Measurements from ENCODE around the gene ANO8. TPM values are rescaled to one million over a fixed set of nuclear protein-coding genes. Genes with fewer than 3 reads are reported as not detected.

The ANO8 gene
- total RNA-seq, 1 donor from 2014 or later, result 19.0 TPM

DNA sequence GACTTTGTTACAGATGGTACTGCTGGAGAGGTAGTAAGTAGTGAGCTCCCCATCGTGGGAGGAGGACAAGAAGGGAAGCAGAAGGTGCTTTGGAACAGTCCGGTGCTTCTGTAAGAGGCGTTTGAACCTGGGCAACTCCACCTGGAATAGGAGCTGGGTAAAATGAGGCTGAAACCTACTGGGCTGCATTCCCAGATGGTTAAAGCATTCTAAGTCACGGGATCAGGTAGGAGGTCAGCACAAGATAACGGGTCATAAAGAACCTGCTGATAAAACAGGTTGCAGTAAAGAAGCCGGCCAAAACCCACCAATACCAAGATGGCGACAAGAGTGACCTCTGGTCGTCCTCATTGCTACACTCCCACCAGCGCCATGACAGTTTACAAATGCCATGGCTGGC, 47.9 kb downstream of the ANO8 start:
- Mint-ChIP-seq H3K4me3 (ENCODE audit: unreplicated experiment) (no peak overlapping the region), H3K36me3 (ENCODE audit: low read depth, unreplicated experiment) (no peaks in the 10 kb centered on the region), H3K27me3 (ENCODE audit: unreplicated experiment) (peaks cover 5% of the 10 kb centered on the region), H3K4me1 (ENCODE audit: unreplicated experiment) (peaks cover 3% of the 10 kb centered on the region), H3K27ac (ENCODE audit: unreplicated experiment) (no peak overlapping the region), H3K9me3 (ENCODE audit: unreplicated experiment) (no peaks in the 10 kb centered on the region)
- TF ChIP-seq, protein P1, sequence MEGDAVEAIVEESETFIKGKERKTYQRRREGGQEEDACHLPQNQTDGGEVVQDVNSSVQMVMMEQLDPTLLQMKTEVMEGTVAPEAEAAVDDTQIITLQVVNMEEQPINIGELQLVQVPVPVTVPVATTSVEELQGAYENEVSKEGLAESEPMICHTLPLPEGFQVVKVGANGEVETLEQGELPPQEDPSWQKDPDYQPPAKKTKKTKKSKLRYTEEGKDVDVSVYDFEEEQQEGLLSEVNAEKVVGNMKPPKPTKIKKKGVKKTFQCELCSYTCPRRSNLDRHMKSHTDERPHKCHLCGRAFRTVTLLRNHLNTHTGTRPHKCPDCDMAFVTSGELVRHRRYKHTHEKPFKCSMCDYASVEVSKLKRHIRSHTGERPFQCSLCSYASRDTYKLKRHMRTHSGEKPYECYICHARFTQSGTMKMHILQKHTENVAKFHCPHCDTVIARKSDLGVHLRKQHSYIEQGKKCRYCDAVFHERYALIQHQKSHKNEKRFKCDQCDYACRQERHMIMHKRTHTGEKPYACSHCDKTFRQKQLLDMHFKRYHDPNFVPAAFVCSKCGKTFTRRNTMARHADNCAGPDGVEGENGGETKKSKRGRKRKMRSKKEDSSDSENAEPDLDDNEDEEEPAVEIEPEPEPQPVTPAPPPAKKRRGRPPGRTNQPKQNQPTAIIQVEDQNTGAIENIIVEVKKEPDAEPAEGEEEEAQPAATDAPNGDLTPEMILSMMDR (IDR thresholded peaks at IDR 0.05; ENCODE audit: unreplicated experiment), result no peak
- DNase-seq (ENCODE audit: low spot score), result no peak

DNA sequence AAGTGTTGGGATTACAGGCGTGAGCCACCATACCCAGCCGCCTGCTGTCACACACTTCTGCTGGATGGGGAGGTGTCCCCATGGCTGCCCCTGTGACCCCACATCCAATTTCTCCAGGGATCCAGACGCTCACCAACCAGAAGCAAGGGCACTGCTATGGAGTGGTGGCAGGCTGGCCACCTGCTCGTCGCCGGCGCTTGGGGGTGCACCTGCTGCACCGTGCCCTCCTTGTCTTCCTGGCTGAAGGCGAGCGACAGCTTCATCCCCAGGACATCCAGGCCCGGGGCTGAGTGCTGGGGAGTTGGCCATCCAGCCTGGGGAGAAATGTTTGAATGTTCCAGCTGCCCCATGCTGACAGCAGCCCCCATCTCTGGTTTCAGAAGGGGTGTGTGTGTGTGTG, 48.4 kb downstream of the ANO8 start:
- TF ChIP-seq, protein P1 (IDR thresholded peaks at IDR 0.05; ENCODE audit: unreplicated experiment), result no peak
- no peaks in the 10 kb centered on the region for H3K9me3 Mint-ChIP-seq (ENCODE audit: unreplicated experiment)
- H3K4me3 Mint-ChIP-seq (ENCODE audit: unreplicated experiment), result no peak overlapping the region
- DNase-seq (ENCODE audit: low spot score), result no peak
- H3K27ac Mint-ChIP-seq (ENCODE audit: unreplicated experiment), result no peak overlapping the region
- H3K4me1 Mint-ChIP-seq (ENCODE audit: unreplicated experiment), result peaks cover 3% of the 10 kb centered on the region
- H3K27me3 Mint-ChIP-seq (ENCODE audit: unreplicated experiment), result peaks cover 5% of the 10 kb centered on the region
- H3K36me3 Mint-ChIP-seq (ENCODE audit: low read depth, unreplicated experiment), result no peaks in the 10 kb centered on the region

DNA sequence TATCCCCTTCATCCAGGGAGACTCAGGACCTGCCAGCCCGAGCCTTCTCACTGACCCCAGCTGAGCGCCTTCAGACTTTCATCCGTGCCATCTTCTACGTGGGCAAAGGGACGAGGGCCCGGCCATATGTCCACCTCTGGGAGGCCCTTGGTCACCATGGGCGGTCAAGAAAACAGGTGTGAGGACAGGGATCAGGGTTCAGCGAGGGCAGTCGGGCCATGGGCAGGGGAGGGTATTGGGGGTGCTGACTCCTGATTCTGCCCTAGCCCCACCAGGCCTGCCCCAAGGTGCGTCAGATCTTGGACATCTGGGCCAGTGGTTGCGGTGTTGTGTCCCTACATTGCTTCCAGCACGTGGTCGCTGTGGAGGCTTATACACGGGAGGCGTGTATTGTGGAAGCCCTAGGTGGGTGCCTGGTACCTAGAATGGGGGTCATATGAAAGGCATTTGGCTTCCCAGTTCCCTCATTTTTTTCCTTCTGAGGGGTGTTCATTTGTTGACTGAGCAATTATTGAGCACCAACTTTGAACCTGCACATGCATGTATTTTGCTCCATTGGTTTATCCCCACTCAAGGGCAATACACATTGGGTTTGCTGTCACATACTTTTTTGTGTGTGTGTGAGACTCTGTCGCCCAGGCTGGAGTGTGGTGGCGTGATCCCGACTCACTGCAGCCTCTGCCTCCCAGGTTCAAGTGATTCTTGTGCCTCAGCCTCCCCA, 49.1 kb downstream of the ANO8 start:
- peaks cover 3% of the 10 kb centered on the region for H3K4me1 Mint-ChIP-seq (ENCODE audit: unreplicated experiment)
- no peaks in the 10 kb centered on the region for H3K36me3 Mint-ChIP-seq (ENCODE audit: low read depth, unreplicated experiment)
- H3K27ac Mint-ChIP-seq (ENCODE audit: unreplicated experiment), result no peak overlapping the region
- DNase-seq (ENCODE audit: low spot score), result no peak
- peaks cover 5% of the 10 kb centered on the region for H3K27me3 Mint-ChIP-seq (ENCODE audit: unreplicated experiment)
- H3K9me3 Mint-ChIP-seq (ENCODE audit: unreplicated experiment), result no peaks in the 10 kb centered on the region
- H3K4me3 Mint-ChIP-seq (ENCODE audit: unreplicated experiment), result no peak overlapping the region
- TF ChIP-seq, protein P1 (IDR thresholded peaks at IDR 0.05; ENCODE audit: unreplicated experiment), result no peak

DNA sequence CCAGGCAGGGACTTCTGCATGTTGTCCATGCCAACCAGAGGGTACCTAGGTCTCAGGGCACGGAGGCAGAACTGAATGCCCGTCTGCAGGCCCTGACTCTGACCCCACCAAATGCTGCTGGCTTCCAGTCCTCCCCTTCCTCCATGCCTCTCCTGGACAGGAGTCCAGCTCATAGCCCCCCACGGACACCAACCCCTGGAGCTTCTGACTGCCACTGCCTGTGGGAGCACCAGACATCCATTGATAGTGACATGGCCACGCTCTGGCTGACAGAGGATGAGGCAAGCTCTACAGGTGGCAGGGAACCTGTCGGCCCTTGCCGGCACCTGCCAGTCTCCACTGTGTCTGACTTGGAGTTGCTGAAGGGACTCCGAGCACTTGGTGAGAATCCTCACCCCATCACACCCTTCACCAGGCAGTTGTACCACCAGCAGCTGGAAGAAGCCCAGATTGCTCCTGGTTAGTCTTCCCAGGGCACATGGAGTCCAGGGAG, 51.1 kb downstream of the ANO8 start:
- TF ChIP-seq, protein P1 (IDR thresholded peaks at IDR 0.05; ENCODE audit: unreplicated experiment), result no peak
- no peaks in the 10 kb centered on the region for H3K36me3 Mint-ChIP-seq (ENCODE audit: low read depth, unreplicated experiment)

DNA sequence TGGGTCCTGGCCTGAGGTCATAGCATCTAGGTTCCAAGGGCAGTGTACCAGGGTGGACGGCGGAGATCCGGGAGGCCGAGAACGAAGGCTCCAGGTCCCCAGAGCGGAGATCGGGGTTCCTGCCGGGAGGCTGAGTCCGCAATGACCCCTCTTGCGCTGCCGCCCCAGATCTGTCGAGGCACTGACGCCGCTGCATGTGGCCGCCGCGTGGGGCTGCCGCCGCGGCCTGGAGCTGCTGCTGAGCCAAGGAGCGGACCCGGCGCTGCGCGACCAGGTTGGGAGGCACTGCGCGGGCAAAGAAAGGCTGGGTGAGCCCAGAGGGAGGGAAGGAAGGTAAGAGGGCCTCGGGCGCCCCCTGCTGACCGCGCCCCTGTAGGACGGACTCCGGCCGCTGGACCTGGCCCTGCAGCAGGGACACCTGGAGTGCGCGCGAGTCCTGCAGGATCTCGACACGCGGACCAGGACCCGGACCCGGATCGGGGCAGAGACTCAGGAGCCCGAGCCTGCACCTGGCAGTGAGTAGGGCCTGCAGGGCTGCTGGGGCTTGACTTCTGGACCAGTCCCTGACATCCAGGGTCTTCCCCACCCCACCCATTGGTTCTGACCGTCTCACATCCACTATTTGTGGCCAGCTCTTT, 52.0 kb downstream of the ANO8 start:
- peak; percentile 92 for DNase-seq (ENCODE audit: low spot score)
- peaks cover 3% of the 10 kb centered on the region for H3K4me1 Mint-ChIP-seq (ENCODE audit: unreplicated experiment)
- H3K4me3 Mint-ChIP-seq (ENCODE audit: unreplicated experiment), result peak overlapping the region; percentile 80
- H3K36me3 Mint-ChIP-seq (ENCODE audit: low read depth, unreplicated experiment), result peaks cover under 1% of the 10 kb centered on the region
- TF ChIP-seq, protein P1 (IDR thresholded peaks at IDR 0.05; ENCODE audit: unreplicated experiment), result peak; percentile 91
- H3K9me3 Mint-ChIP-seq (ENCODE audit: unreplicated experiment), result no peaks in the 10 kb centered on the region
- H3K27ac Mint-ChIP-seq (ENCODE audit: unreplicated experiment), result no peak overlapping the region
- peaks cover 6% of the 10 kb centered on the region for H3K27me3 Mint-ChIP-seq (ENCODE audit: unreplicated experiment)

More for the DNA sequence above, 51.1 kb downstream of the ANO8 start:
- peaks cover 3% of the 10 kb centered on the region for H3K4me1 Mint-ChIP-seq (ENCODE audit: unreplicated experiment)
- H3K27ac Mint-ChIP-seq (ENCODE audit: unreplicated experiment), result no peak overlapping the region
- no peak for DNase-seq (ENCODE audit: low spot score)
- H3K27me3 Mint-ChIP-seq (ENCODE audit: unreplicated experiment), result peaks cover 6% of the 10 kb centered on the region
- H3K4me3 Mint-ChIP-seq (ENCODE audit: unreplicated experiment), result no peak overlapping the region
- H3K9me3 Mint-ChIP-seq (ENCODE audit: unreplicated experiment), result no peaks in the 10 kb centered on the region

Measured in endothelial cell (in vitro differentiated cells).